DOHH2 (cell line): ENCODE measurements around the gene ZFX.

Experiments used
- H3F3A ChIP-seq: fragments of 200-600 bp; sonication (generic), shearing (Covaris generic); 2 replicates; pipeline ENCODE4 v1.6.0; 2016; ENCODE audit warnings: antibody characterized with exemption, mild to moderate bottlenecking; ENCODE audit not compliant: control insufficient read depth, insufficient read depth
- H3K27ac ChIP-seq: fragments of 200-600 bp; sonication (generic); 2 replicates; pipeline ENCODE4 v1.5.1; 2014; ENCODE audit warnings: low read depth, mild to moderate bottlenecking, low read length, moderate library complexity
- H3K27me3 ChIP-seq: fragments of 200-600 bp; sonication (generic); 2 replicates; pipeline ENCODE4 v1.6.1; 2014; ENCODE audit warnings: mild to moderate bottlenecking, low read length, mixed read lengths; ENCODE audit not compliant: control insufficient read depth
- H3K36me3 ChIP-seq: fragments of 200-600 bp; sonication (generic); 2 replicates; pipeline ENCODE4 v1.6.1; 2014; ENCODE audit warnings: mild to moderate bottlenecking, low read length, moderate library complexity, mixed read lengths; ENCODE audit not compliant: control insufficient read depth
- H3K4me1 ChIP-seq: fragments of 200-600 bp; sonication (generic); 2 replicates; pipeline ENCODE4 v1.6.1; 2014; ENCODE audit warnings: mild to moderate bottlenecking, low read length, mixed read lengths; ENCODE audit not compliant: control insufficient read depth
- H3K4me2 ChIP-seq: fragments of 200-600 bp; sonication (generic); 2 replicates; pipeline ENCODE4 v1.6.0; 2014; ENCODE audit warnings: mild to moderate bottlenecking, low read length, moderate library complexity
- H3K4me3 ChIP-seq: fragments of 200-600 bp; sonication (generic); 2 replicates; pipeline ENCODE4 v1.5.1; 2014; ENCODE audit warnings: mild to moderate bottlenecking, low read length, mixed read lengths
- H3K79me2 ChIP-seq: fragments of 200-600 bp; sonication (generic); 2 replicates; pipeline ENCODE4 v1.6.1; 2014; ENCODE audit warnings: mild to moderate bottlenecking, low read length, mixed read lengths; ENCODE audit not compliant: control insufficient read depth
- H3K9me2 ChIP-seq: fragments of 200-600 bp; sonication (generic); replicated peaks from 2 replicates; pipeline ENCODE4 v1.6.1; 2014; ENCODE audit warnings: mild to moderate bottlenecking, low read length, mixed read lengths; ENCODE audit not compliant: control insufficient read depth
- H3K9me3 ChIP-seq: fragments of 200-600 bp; sonication (generic); 2 replicates; pipeline ENCODE4 v1.6.1; 2014; ENCODE audit warnings: antibody characterized with exemption, low read length, mixed read lengths; ENCODE audit not compliant: control insufficient read depth, insufficient read depth
- H4K20me1 ChIP-seq: fragments of 200-600 bp; sonication (generic); 2 replicates; pipeline ENCODE4 v1.6.0; 2014; ENCODE audit warnings: low read depth, mild to moderate bottlenecking, antibody characterized with exemption, low read length, moderate library complexity; ENCODE audit not compliant: control insufficient read depth, insufficient read depth
- EZH2phosphoT487 ChIP-seq: fragments of 200-600 bp; sonication (generic); IDR thresholded peaks from 2 replicates; pipeline ENCODE4 v1.6.1; 2017; ENCODE audit warnings: borderline replicate concordance, mild to moderate bottlenecking, antibody characterized with exemption, low read length, moderate library complexity, mixed read lengths
- TF ChIP-seq, protein P1 (sequence below): fragments of 200-600 bp; sonication (generic); IDR thresholded peaks from one replicate; pipeline ENCODE4 v1.5.1; 2014; ENCODE audit warnings: antibody characterized with exemption, mild to moderate bottlenecking, low read depth, low read length; ENCODE audit not compliant: poor library complexity, severe bottlenecking

The ZFX gene

DNA sequence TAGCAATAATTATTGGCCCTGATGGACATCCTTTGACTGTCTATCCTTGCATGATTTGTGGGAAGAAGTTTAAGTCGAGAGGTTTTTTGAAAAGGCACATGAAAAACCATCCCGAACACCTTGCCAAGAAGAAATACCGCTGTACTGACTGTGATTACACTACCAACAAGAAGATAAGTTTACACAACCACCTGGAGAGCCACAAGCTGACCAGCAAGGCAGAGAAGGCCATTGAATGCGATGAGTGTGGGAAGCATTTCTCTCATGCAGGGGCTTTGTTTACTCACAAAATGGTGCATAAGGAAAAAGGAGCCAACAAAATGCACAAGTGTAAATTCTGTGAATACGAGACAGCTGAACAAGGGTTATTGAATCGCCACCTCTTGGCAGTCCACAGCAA, 60.7 kb downstream of the ZFX start:
- Histone ChIP-seq H3K9me3 (no peaks in the 10 kb centered on the region), H3K4me3 (no peak overlapping the region), H3K27me3 (no peaks in the 10 kb centered on the region), H3K9me2 (no peaks in the 10 kb centered on the region), H3K27ac (no peak overlapping the region), H3K79me2 (peaks cover 7% of the 10 kb centered on the region), H3K4me2 (no peak overlapping the region), H4K20me1 (no peaks in the 10 kb centered on the region), H3K4me1 (no peaks in the 10 kb centered on the region), H3F3A (no peaks in the 10 kb centered on the region), H3K36me3 (peaks cover 43% of the 10 kb centered on the region)
- TF ChIP-seq, protein P1, sequence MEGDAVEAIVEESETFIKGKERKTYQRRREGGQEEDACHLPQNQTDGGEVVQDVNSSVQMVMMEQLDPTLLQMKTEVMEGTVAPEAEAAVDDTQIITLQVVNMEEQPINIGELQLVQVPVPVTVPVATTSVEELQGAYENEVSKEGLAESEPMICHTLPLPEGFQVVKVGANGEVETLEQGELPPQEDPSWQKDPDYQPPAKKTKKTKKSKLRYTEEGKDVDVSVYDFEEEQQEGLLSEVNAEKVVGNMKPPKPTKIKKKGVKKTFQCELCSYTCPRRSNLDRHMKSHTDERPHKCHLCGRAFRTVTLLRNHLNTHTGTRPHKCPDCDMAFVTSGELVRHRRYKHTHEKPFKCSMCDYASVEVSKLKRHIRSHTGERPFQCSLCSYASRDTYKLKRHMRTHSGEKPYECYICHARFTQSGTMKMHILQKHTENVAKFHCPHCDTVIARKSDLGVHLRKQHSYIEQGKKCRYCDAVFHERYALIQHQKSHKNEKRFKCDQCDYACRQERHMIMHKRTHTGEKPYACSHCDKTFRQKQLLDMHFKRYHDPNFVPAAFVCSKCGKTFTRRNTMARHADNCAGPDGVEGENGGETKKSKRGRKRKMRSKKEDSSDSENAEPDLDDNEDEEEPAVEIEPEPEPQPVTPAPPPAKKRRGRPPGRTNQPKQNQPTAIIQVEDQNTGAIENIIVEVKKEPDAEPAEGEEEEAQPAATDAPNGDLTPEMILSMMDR, result no peak
- no peak for TF ChIP-seq EZH2phosphoT487

DNA sequence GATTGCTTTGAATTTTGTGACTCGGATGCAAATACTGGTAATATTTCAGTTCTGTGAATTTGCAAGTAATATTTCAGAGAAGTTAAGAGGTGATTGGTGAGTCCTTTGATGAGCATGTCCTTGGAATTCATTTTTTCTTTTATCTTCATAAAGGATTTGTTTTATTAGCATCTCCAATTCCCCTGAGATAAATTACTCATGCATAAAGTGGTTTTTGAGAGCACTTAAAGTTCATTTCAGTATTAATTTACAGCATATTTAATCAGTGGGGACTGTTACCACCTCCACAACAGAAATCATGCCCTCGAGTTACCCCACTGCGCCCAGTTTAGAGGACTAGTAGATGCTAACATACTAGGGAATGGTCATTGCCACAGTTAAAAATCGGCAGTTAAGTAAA, 65.0 kb downstream of the ZFX start:
- Histone ChIP-seq H3K4me2 (no peak overlapping the region), H3K9me2 (no peaks in the 10 kb centered on the region), H3K27me3 (no peaks in the 10 kb centered on the region), H4K20me1 (no peaks in the 10 kb centered on the region), H3K9me3 (no peaks in the 10 kb centered on the region), H3F3A (no peaks in the 10 kb centered on the region), H3K36me3 (peaks cover 23% of the 10 kb centered on the region), H3K79me2 (no peaks in the 10 kb centered on the region), H3K4me1 (no peaks in the 10 kb centered on the region), H3K4me3 (no peak overlapping the region), H3K27ac (no peak overlapping the region)
- no peak for TF ChIP-seq EZH2phosphoT487
- TF ChIP-seq, protein P1, result no peak

DNA sequence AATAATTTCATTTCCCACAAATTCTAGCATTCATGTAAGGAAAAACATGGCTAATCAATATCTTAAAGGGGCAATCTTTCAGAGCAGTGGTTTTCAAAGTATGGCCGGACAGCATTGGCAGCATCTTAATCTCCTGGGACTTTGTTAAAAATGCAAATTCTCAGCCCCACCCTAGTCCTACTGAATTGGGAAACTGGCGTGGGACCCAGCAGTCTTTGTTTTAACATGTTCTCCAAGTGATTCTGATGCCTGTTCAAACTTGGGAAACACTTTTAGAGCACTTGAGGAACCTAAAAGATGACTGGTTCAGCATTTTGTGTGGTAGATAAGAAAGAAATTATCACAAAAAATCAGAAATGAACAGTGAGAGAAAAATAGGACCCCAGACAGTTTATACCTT, 65.7 kb downstream of the ZFX start:
- H3K4me2 ChIP-seq, result no peak overlapping the region

More for the DNA sequence above, 65.7 kb downstream of the ZFX start:
- H3K9me3 ChIP-seq, result no peaks in the 10 kb centered on the region
- no peaks in the 10 kb centered on the region for H3K9me2 ChIP-seq
- no peaks in the 10 kb centered on the region for H3K79me2 ChIP-seq
- no peaks in the 10 kb centered on the region for H3K27me3 ChIP-seq
- no peak overlapping the region for H3K4me3 ChIP-seq
- no peak for TF ChIP-seq EZH2phosphoT487
- TF ChIP-seq, protein P1, result no peak
- H3K36me3 ChIP-seq, result peaks cover 17% of the 10 kb centered on the region
- H3K27ac ChIP-seq, result no peak overlapping the region
- no peaks in the 10 kb centered on the region for H3K4me1 ChIP-seq
- H3F3A ChIP-seq, result no peaks in the 10 kb centered on the region
- H4K20me1 ChIP-seq, result no peaks in the 10 kb centered on the region
